ENCODE data around the gene EID1. TPM values are rescaled to one million over a fixed set of nuclear protein-coding genes. Genes with fewer than 3 reads are reported as not detected.
A peak's percentile ranks its signal among the peaks of the same experiment; 100 is the strongest.
"Not testable (repeated sequence)": the region's sequence is repeated elsewhere in the genome, so short reads cannot be mapped to it uniquely, and the experiment has no call there.

Gene EID1
- 239 TPM for polyA plus RNA-seq (ENCODE audit: insufficient read length)

- peak; percentile 99 for DNase-seq
Measured at GRCh38 chr15:48877630-48878595, at the start of gene EID1. Gene EID1 (plus strand): TSS chr15:48878134. CDS start chr15:48878177, 43 bp downstream.

DNA sequence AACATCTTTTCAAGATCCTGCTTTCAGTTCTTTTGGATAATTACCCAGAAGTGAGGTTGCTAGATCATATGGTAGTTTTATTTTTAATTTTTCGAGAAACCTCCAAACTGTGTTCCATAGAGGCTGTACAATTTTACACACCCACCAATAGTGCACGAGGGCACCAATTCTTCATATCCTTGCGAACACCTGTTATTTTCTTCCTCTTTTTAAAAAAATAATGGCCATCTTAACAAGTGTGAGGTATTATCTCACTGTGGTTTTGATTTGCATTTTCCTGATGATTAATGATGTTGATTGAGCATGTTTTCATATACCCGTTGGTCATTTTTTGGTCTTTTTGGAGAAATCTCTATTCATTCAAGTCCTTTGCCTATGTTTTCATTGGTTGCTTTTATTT is 49.5 kb upstream of the EID1 start:
- no peak for DNase-seq

- no peak for DNase-seq
Measured at GRCh38 chr15:48828906-48829305, 49.0 kb upstream of the EID1 start.

GRCh38 chr15:48832648-48833047 is 45.3 kb upstream of the EID1 start:
- no peak for DNase-seq

GRCh38 chr15:48833526-48834239 is 44.3 kb upstream of the EID1 start:
- DNase-seq = no peak

DNA sequence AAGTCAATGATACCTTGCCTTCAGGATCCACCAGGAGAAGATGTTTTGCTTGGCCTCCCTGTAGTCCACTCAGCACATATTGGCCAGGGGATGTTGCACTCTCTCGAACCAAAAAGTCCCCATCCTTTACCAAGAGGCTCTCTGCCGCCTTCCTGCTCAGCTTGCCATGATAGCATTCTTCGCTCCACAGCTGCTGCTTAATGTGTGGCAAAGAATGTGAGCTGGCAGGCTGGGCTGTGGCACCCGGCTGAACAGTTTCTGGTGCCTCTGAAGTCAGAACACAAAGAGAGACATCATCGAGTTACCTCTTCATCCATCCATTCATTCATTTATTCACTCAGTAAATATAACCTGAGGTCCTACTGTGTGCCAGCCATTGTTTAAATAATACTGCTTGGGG is 43.2 kb upstream of the EID1 start:
- DNase-seq = no peak

GRCh38 chr15:48842501-48842900 is 35.4 kb upstream of the EID1 start:
- DNase-seq = no peak

GRCh38 chr15:48845123-48845522 is 32.8 kb upstream of the EID1 start:
- no peak for DNase-seq

- no peak for DNase-seq
Measured at GRCh38 chr15:48850648-48851047, 27.3 kb upstream of the EID1 start.

DNA sequence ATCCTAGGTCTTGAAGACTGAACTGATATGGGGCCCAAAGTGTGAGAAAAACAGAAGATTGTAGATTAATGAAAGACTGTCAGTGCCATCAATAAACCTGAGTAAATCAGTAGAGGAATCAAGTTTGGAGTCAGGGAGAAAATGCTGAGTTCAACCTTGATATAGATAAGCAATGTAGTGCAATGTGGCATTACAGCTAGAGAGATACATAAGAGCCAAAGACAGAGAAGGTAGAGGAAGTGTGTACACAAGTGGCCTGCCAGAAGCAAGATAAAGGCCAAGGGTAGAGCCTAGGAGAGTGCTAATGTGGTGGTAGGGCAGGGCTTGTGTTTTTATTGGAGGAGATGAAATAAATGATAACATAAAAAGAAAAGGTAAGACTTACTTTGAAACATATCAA is 26.0 kb upstream of the EID1 start:
- no peak for DNase-seq

GRCh38 chr15:48854434-48854833 is 23.5 kb upstream of the EID1 start:
- not testable (repeated sequence) for DNase-seq

- peak; percentile 47 for DNase-seq
Measured at GRCh38 chr15:48855501-48856440, 22.2 kb upstream of the EID1 start.

DNA sequence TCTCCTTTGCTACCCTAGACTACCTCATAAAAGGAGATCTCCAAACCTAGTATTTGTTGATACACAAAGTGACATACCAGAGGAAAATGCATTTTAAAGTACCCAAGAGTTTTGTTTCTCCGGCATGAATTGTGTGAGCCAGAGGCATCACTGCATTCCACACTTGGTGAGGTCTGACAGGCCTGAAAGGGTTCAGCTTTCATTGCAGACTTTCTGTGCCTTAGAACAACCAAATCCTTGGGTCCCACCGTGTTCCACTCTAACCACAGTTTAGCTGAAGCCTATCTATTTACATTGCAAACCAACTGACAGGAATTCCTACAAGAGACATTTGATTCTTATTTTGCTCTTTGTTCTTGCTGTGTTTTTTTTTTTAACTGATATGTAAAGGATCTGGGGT is 21.0 kb upstream of the EID1 start:
- DNase-seq = no peak

DNA sequence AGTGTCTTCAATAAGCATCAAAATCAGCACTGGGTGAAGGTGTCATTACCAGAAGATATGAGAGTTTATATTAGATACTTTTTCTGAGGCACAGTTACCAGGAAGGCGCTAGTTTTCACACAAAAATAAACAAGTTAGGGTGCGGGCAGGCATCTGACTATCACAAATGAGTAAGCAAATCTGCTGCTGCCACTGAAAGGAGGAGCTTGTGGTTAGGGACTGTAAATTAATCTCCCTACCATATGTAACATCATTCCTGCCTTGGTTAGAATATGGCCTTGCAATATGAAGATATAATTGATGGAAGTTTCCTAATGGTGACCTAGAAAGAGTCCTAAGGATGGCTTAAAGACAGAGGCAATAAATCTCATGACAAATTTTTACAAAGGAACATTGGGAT is 19.5 kb upstream of the EID1 start:
- no peak for DNase-seq

DNA sequence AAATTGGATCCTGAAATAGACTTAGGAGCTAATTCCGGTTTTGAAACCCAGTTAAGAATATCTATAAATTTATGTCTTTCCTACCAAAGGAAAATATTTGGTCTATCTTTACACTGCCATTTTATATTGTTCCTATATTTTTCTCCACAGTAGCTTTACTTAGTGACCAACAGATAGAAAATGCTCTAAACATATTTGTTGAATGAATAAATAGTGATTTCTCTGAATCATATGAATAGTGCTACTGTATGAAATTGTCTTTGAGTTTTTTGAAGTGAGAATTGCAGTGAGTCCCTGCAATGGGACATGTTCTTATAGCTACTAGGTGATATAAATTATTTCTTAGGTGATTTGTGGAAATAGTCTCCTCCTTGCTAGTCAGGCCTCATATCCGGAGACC is 18.5 kb upstream of the EID1 start:
- no peak for DNase-seq

- peak; percentile 61 for DNase-seq
Measured at GRCh38 chr15:48861813-48862431, 16.0 kb upstream of the EID1 start.

DNA sequence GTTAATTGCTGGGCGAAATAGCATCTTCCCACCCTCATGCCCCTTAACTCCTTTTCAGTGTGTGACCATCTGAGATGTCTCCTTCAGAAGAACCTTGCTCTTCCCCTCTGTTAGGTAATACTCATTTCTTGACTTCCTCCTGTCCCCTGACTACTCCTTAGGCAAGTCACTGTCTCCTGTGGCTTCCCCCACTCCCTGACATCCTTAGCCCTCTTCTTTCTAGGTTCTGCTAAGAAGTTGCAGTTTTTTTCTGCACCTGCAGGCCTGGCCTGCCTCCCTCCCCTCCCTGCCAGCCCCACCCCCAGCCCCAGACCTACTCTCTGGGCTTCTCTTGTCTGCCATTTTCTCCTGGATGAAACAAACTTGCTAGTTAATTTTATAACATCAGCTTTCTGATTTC is 15.2 kb upstream of the EID1 start:
- no peak for DNase-seq

GRCh38 chr15:48865370-48866079 is 12.4 kb upstream of the EID1 start:
- DNase-seq = no peak

DNA sequence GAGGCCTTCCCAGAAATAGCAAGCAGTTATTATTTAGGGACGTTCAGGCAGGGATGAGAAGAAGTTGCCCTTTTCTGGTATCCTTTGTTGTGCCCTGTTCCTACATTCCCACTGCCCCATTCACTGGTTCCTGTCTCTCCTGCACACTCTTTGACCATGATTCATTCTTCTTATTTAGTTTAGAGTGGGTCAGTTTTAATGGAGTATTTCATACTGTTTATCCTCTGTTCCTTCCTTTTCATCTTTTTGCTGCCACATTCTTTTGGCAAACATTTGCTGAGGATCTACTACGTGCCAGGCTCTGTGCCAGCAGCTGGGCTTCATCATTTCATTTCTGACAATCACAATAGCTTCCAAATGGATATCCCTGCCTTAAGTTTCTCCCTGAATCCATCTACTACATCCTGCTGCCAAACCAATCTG is 11.8 kb upstream of the EID1 start:
- no peak for DNase-seq

- DNase-seq = no peak
Measured at GRCh38 chr15:48868023-48868422, 9.9 kb upstream of the EID1 start.

DNA sequence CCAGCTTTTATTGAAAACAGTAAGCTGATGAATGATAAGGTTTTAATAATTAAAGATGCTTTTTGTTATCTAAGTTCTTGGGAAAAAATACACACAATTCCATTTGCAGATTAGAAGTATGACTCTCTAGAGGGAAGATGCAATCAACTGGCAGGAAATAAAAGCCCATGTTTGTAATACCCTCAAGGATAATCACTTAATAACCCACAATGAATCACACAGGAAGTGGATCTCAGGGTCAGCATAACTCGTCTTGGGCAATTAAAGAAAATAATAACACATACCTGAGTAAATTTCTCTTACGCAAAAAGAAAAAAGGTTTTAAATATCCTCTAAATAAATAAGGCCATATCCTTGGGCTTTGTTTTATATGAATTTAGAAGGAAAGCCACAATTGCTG is 9.4 kb upstream of the EID1 start:
- DNase-seq = no peak
